Loucy (cell line): ENCODE results near the gene PLEK.

Source experiments
- H2AFZ ChIP-seq: fragments of 200-600 bp; sonication (generic); 2 replicates; pipeline ENCODE4 v1.6.0; 2016; ENCODE audit warnings: antibody characterized with exemption, mild to moderate bottlenecking, low read length, moderate library complexity
- H3F3A ChIP-seq: fragments of 200-600 bp; 2 replicates; pipeline ENCODE4 v1.6.0; 2016; ENCODE audit warnings: antibody characterized with exemption, low read depth, mild to moderate bottlenecking
- H3K27me3 ChIP-seq: fragments of 200-600 bp; sonication (generic); 2 replicates; pipeline ENCODE4 v1.6.1; 2014; ENCODE audit warnings: low read length, mild to moderate bottlenecking; ENCODE audit not compliant: insufficient read depth, poor library complexity, severe bottlenecking
- H3K36me3 ChIP-seq: fragments of 200-600 bp; sonication (generic); 2 replicates; pipeline ENCODE4 v1.6.1; 2016; ENCODE audit warnings: low read length; ENCODE audit not compliant: insufficient read depth
- H3K4me1 ChIP-seq: fragments of 200-600 bp; sonication (generic); 2 replicates; pipeline ENCODE4 v1.5.1; 2014; ENCODE audit warnings: low read length, mild to moderate bottlenecking; ENCODE audit not compliant: insufficient read depth, poor library complexity, severe bottlenecking
- H3K4me2 ChIP-seq: fragments of 200-600 bp; sonication (generic); 2 replicates; pipeline ENCODE4 v1.6.0; 2014; ENCODE audit warnings: antibody characterized with exemption, low read length, low read depth, mild to moderate bottlenecking; ENCODE audit not compliant: poor library complexity, severe bottlenecking
- H3K4me3 ChIP-seq: fragments of 200-600 bp; sonication (generic); 2 replicates; pipeline ENCODE4 v1.5.1; 2014; ENCODE audit warnings: low read length, mild to moderate bottlenecking, mixed read lengths; ENCODE audit not compliant: poor library complexity, severe bottlenecking
- H3K79me2 ChIP-seq: fragments of 200-600 bp; sonication (generic); 2 replicates; pipeline ENCODE4 v1.6.1; 2014; ENCODE audit warnings: low read length; ENCODE audit not compliant: insufficient read depth
- H3K9ac ChIP-seq: fragments of 200-600 bp; sonication (generic); 2 replicates; pipeline ENCODE4 v1.6.0; 2014; ENCODE audit warnings: mild to moderate bottlenecking, low read depth, low read length, moderate library complexity; ENCODE audit not compliant: poor library complexity, severe bottlenecking
- H3K9me2 ChIP-seq: fragments of 200-600 bp; sonication (generic); replicated peaks from 2 replicates; pipeline ENCODE4 v1.6.1; 2016; ENCODE audit warnings: low read depth, low read length, mixed read lengths
- H3K9me3 ChIP-seq: fragments of 200-600 bp; sonication (generic); 2 replicates; pipeline ENCODE4 v1.6.1; 2014; ENCODE audit warnings: mild to moderate bottlenecking, antibody characterized with exemption, low read length, low read depth; ENCODE audit not compliant: insufficient read depth
- H4K20me1 ChIP-seq: fragments of 200-600 bp; sonication (generic); 2 replicates; pipeline ENCODE4 v1.6.0; 2014; ENCODE audit warnings: antibody characterized with exemption, low read length, mild to moderate bottlenecking; ENCODE audit not compliant: insufficient read depth, poor library complexity, severe bottlenecking
- EZH2phosphoT487 ChIP-seq: fragments of 200-600 bp; IDR thresholded peaks from 2 replicates; pipeline ENCODE4 v1.6.1; 2018; ENCODE audit warnings: antibody characterized with exemption, mild to moderate bottlenecking, moderate library complexity, borderline replicate concordance
- TF ChIP-seq, protein P1 (sequence below): fragments of 200-600 bp; sonication (generic); conservative IDR thresholded peaks from 2 replicates; pipeline ENCODE4 v1.5.1; 2014; ENCODE audit warnings: mild to moderate bottlenecking, antibody characterized with exemption, low read length

The PLEK gene

DNA sequence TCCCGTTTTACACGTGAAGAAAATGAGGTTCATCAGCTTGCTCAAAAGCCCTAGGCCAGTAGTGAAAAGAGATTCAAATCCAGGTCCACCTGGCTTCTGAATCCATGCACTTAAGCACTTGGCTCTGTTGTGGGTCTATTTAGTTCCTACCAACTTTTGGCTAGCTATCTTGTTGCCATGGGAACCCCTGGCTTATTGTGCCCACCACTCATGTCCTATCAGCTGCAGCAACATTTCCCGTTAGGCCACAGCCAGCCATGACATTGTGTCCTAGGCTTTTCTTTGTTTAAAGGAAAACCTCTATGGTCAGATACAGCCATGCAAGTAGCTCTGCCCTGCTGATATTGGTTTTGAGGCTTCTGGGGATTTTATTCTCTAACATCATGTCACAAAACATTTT lies 49.8 kb downstream of the PLEK start:
- TF ChIP-seq EZH2phosphoT487 = no peak
- TF ChIP-seq, protein P1, sequence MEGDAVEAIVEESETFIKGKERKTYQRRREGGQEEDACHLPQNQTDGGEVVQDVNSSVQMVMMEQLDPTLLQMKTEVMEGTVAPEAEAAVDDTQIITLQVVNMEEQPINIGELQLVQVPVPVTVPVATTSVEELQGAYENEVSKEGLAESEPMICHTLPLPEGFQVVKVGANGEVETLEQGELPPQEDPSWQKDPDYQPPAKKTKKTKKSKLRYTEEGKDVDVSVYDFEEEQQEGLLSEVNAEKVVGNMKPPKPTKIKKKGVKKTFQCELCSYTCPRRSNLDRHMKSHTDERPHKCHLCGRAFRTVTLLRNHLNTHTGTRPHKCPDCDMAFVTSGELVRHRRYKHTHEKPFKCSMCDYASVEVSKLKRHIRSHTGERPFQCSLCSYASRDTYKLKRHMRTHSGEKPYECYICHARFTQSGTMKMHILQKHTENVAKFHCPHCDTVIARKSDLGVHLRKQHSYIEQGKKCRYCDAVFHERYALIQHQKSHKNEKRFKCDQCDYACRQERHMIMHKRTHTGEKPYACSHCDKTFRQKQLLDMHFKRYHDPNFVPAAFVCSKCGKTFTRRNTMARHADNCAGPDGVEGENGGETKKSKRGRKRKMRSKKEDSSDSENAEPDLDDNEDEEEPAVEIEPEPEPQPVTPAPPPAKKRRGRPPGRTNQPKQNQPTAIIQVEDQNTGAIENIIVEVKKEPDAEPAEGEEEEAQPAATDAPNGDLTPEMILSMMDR = no peak
- H4K20me1 ChIP-seq = no peaks in the 10 kb centered on the region
- H3K4me2 ChIP-seq = no peak overlapping the region
- H2AFZ ChIP-seq = no peak overlapping the region
- no peaks in the 10 kb centered on the region for H3K9me3 ChIP-seq
- H3K36me3 ChIP-seq = no peaks in the 10 kb centered on the region
- peaks cover 44% of the 10 kb centered on the region for H3K4me1 ChIP-seq
- no peak overlapping the region for H3K9ac ChIP-seq
- H3K27me3 ChIP-seq = no peaks in the 10 kb centered on the region
- no peaks in the 10 kb centered on the region for H3F3A ChIP-seq
- H3K4me3 ChIP-seq = no peak overlapping the region
- H3K9me2 ChIP-seq = no peaks in the 10 kb centered on the region
- no peaks in the 10 kb centered on the region for H3K79me2 ChIP-seq

- no peaks in the 10 kb centered on the region for H4K20me1 ChIP-seq
- H3K9me2 ChIP-seq = no peaks in the 10 kb centered on the region
- peaks cover 50% of the 10 kb centered on the region for H3K4me1 ChIP-seq
- no peak overlapping the region for H3K4me3 ChIP-seq
- H3K27me3 ChIP-seq = no peaks in the 10 kb centered on the region
- no peak for TF ChIP-seq EZH2phosphoT487
- TF ChIP-seq, protein P1 = no peak
- H2AFZ ChIP-seq = 0 out of 2 replicates have a peak overlapping the region, but pooled peaks have one; percentile 13
- H3K4me2 ChIP-seq = no peak overlapping the region
- H3K9me3 ChIP-seq = no peaks in the 10 kb centered on the region
- no peaks in the 10 kb centered on the region for H3F3A ChIP-seq
- no peaks in the 10 kb centered on the region for H3K36me3 ChIP-seq
- H3K9ac ChIP-seq = no peak overlapping the region
- no peaks in the 10 kb centered on the region for H3K79me2 ChIP-seq
These were observed 50.4 kb downstream of the PLEK start for GRCh38 chr2:68415521-68415920.

DNA sequence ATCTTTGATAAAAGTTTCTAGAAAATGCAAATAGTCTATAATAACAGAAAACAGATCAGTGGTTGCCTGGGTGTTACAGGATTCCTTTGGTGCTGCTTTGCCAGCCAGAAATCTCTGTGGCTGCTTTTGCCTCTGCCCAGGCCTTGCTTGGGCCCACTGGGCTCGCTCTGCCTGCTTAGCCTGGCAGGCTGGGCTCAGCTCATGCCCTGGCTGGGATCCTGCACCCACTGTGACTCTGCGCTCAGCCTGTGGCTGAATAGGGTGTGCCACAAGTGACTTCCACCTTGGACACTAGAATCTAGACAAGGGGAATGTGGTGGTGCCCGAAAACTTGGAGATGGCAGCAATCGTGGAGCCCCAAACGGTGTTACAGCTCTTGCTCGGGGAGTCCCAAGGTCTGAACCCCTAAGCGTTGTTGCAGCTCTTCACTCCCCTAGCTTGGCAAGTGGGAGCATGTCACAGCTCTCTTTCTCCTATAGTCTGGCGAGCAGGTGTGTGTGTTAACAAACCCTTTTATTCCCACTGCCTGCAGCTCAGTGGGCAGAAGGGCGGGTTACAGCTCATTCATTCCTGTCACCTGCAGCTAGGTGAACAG lies 51.1 kb downstream of the PLEK start:
- H3K27me3 ChIP-seq = no peaks in the 10 kb centered on the region
- H3F3A ChIP-seq = no peaks in the 10 kb centered on the region
- H3K4me3 ChIP-seq = no peak overlapping the region
- no peak overlapping the region for H3K4me2 ChIP-seq
- H3K9me2 ChIP-seq = no peaks in the 10 kb centered on the region
- H2AFZ ChIP-seq = 0 out of 2 replicates have a peak overlapping the region, but pooled peaks have one; percentile 13
- H3K4me1 ChIP-seq = peaks cover 56% of the 10 kb centered on the region
- H3K9me3 ChIP-seq = no peaks in the 10 kb centered on the region
- TF ChIP-seq, protein P1 = no peak
- no peak for TF ChIP-seq EZH2phosphoT487
- H3K79me2 ChIP-seq = no peaks in the 10 kb centered on the region
- H4K20me1 ChIP-seq = no peaks in the 10 kb centered on the region
- no peaks in the 10 kb centered on the region for H3K36me3 ChIP-seq
- no peak overlapping the region for H3K9ac ChIP-seq
